Stimulated activated naive CD8-positive, alpha-beta T cell treated with anti-CD3 and anti-CD28 coated beads, Interleukin-15, Interleukin-2, amounts not matched to agents 100 ng/mL and 50 ng/mL, for 24 hours (primary cell): ENCODE data around the gene SAMD11.
"Not testable (repeated sequence)": the region's sequence is repeated elsewhere in the genome, so short reads cannot be mapped to it uniquely, and the experiment has no call there.

ENCODE experiments used
- H3K27ac Mint-ChIP-seq: one replicate; pipeline ENCODE4 v1.8.0; 2021; ENCODE audit warnings: mild to moderate bottlenecking, mixed read lengths
- H3K27me3 Mint-ChIP-seq: one replicate; pipeline ENCODE4 v1.8.0; 2021; ENCODE audit warnings: mixed read lengths
- H3K36me3 Mint-ChIP-seq: one replicate; pipeline ENCODE4 v1.8.0; 2021; ENCODE audit warnings: low read depth, mixed read lengths
- H3K4me1 Mint-ChIP-seq: one replicate; pipeline ENCODE4 v1.8.0; 2021; ENCODE audit warnings: low read depth, mixed read lengths
- H3K4me3 Mint-ChIP-seq: one replicate; pipeline ENCODE4 v1.8.0; 2021; ENCODE audit warnings: mild to moderate bottlenecking, mixed read lengths
- H3K9me3 Mint-ChIP-seq: one replicate; pipeline ENCODE4 v1.8.0; 2021; ENCODE audit warnings: mixed read lengths

Gene SAMD11, protein sequence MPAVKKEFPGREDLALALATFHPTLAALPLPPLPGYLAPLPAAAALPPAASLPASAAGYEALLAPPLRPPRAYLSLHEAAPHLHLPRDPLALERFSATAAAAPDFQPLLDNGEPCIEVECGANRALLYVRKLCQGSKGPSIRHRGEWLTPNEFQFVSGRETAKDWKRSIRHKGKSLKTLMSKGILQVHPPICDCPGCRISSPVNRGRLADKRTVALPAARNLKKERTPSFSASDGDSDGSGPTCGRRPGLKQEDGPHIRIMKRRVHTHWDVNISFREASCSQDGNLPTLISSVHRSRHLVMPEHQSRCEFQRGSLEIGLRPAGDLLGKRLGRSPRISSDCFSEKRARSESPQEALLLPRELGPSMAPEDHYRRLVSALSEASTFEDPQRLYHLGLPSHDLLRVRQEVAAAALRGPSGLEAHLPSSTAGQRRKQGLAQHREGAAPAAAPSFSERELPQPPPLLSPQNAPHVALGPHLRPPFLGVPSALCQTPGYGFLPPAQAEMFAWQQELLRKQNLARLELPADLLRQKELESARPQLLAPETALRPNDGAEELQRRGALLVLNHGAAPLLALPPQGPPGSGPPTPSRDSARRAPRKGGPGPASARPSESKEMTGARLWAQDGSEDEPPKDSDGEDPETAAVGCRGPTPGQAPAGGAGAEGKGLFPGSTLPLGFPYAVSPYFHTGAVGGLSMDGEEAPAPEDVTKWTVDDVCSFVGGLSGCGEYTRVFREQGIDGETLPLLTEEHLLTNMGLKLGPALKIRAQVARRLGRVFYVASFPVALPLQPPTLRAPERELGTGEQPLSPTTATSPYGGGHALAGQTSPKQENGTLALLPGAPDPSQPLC

DNA sequence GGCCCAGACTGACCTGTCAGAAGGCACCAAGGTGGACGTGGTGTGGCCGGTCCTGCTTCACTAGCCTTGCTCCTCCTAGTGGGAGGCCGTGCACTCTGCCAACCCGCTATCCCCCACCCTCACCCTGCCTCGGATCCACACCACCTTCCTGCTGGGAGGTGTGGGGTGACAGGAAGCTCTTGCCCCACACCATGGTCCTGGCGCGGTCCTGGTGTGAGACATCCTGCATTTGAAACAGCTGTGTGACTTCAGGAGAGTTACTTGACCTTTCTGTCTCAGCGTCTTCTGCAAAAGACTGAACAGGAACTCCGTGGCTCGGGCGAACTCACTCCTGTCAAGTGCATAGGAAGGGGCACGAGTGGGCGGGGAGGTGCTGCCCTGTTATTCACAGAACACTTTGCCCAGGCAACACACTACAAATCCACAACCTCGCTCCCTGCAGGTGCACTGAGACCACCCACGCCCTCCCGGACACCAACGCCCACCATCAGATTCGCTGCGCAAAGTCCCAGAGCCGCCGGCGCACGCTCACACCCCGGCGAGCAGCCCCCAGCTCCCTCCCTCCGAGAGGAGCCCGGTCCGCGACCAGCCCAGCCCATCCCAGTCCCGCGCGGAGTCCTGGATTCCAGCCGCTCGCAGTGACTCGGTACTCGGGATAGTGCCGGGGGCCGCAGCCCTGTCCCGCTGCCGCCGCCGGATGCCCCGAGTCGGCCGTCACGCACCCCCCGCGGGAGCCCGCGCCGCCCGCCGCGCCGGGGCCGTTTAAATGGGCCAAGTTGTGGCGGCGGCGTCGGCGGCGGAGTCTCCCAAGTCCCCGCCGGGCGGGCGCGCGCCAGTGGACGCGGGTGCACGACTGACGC, at the start of gene SAMD11:
TSS of gene SAMD11 (plus strand) at position 793 of the 860 bp plus-strand sequence. CDS start 509 bp downstream, outside the sequence.
- peak within 1 kb of the TSS; percentile 78 for H3K4me3 Mint-ChIP-seq
- H3K4me1 Mint-ChIP-seq = peaks cover 15% of the 10 kb centered on the region
- no peaks in the 10 kb centered on the region for H3K9me3 Mint-ChIP-seq
- H3K27me3 Mint-ChIP-seq = peaks cover 57% of the 10 kb centered on the region
- no peak within 1 kb of the TSS for H3K27ac Mint-ChIP-seq
- no peaks in the 10 kb centered on the region for H3K36me3 Mint-ChIP-seq

DNA sequence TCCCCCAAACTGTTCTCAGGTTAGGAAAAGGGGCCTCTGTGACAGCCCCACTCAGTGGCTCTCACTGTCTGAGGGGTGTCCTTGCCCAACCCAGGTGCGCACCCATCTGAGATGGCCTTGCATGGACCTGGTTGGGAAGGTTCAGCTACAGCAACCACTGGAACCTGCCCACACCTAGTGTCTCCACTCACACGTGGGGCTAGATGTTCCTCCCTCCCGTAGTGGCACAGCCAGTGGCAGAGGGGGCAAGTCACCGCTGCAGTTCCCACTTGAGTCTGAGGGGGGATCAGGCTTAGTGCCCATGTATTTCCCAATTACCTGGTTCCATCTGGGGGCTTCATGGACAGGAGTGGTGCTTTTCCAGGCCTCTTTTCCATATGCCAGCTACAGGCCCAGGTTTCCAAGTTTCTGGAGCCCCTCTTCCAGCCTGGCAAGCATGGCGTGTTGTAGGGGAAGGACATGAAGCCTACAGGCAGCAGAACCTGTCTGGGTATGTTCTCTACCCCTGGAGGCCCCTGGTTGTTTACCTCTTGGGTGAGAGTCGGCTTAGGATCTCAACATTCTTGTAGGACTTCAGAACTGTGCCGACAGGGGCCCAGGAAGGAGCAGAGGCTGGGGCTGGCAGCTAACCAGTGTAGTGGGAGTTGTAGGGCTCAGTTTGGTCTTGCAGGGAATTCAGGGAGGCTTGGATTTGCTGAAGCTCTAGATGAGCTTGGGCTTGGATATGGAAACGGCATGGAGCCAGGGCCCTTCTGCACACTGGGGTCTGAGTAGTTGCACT, 47.1 kb upstream of the SAMD11 start:
- H3K9me3 Mint-ChIP-seq, H3K36me3 Mint-ChIP-seq, H3K27me3 Mint-ChIP-seq, H3K4me1 Mint-ChIP-seq, H3K4me3 Mint-ChIP-seq: not testable (repeated sequence)
- H3K27ac Mint-ChIP-seq = peak overlapping the region; percentile 55

DNA sequence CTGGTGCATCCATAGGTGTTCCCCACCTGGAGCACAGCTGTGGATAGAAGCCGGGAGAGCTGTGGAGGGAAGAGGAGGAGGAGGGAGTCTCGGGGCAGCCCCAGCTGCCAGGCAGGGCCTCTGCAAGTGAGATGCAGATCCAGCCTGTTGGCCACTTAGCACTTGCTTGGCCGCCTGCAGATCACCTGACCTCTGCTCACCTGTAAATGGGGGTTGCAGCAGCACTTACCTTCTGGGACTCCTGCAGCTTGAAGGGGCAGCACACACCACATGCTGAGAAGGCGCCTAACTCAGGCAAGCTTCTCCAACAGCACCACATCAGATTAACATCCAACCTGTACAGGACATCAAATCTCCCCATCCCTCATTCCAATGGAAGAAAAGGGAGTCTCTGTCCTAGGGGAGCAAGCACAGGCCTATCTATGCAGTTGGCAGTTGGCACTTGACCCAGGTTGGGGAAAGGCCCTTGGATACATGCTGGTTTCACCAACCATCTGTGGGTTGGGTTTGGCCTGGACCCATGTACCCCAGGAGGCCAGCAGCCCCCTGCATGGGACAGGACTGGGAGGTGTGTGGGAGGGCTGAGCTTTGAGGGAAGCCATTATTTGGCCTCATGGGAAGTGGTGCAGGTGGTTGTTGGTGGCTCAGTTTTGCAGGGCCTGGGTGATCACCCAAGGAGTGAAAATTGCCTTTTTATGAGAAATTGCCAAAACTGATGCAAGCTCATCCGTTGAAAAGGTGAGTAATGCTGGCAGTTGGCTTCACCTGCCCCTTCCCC, 46.3 kb upstream of the SAMD11 start:
- H3K27me3 Mint-ChIP-seq, H3K4me3 Mint-ChIP-seq, H3K27ac Mint-ChIP-seq, H3K9me3 Mint-ChIP-seq, H3K4me1 Mint-ChIP-seq, H3K36me3 Mint-ChIP-seq: not testable (repeated sequence)

DNA sequence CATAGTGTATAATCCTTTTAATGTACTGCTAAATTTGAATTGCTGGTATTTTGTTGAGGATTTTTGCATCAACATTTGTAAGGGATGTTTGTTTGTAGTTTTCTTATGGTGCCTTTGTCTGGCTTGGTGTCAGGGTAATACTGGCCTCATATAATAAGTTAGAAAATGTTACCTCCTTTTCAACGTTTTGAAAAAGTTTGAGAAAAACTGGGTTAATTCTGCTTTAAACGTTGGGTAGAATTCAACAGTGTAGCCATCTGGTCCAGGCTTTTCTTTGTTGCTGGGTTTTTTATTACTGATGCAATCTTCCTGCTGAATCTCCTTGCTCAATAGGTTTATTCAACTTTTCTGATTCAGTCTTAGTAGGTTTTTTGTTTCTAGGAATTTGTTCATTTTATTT, 43.2 kb upstream of the SAMD11 start:
- H3K4me3 Mint-ChIP-seq, H3K9me3 Mint-ChIP-seq, H3K4me1 Mint-ChIP-seq, H3K36me3 Mint-ChIP-seq, H3K27ac Mint-ChIP-seq: not testable (repeated sequence)
- H3K27me3 Mint-ChIP-seq = peaks cover 31% of the 10 kb centered on the region

DNA sequence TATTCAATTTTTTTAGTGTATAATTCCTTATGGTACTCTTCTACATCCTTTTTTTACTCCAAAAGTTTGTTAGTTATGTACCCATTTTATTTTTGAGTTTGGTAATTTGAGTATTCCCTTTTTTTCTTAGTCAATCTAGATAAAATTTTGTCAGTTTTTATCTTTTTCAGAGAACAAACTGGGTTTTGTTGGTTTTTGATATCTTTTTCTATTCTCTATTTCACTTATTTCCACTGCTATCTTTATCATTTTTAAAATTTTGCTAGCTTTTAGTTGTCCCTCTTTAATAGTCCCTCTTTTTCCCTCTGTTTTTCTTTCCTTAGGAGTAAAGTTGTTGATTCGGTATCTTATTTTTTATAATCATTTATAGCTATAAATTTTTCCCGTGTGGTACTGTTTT, 42.8 kb upstream of the SAMD11 start:
- H3K4me3 Mint-ChIP-seq, H3K27ac Mint-ChIP-seq, H3K36me3 Mint-ChIP-seq, H3K4me1 Mint-ChIP-seq, H3K9me3 Mint-ChIP-seq: not testable (repeated sequence)
- peaks cover 34% of the 10 kb centered on the region for H3K27me3 Mint-ChIP-seq

DNA sequence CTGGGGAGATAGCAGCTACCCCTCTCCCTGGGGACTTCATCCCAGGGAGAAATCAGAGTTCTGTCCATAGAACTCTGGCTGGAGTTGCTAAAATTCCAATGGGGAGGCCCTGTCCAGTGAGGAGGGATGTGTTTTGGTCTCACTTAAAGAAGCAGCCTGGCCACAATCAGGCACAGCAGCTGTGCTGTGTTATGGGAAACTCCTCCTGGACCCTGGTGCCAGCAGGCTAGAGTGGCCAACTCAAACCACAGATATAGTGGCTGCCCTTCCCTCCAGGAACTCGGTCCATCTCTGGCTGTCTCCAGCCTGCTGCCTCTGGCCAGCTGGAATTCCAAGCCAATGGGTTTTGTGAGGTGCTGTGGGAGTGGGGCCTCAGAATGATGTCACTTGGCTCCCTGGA, 37.4 kb upstream of the SAMD11 start:
- no peaks in the 10 kb centered on the region for H3K36me3 Mint-ChIP-seq
- H3K27me3 Mint-ChIP-seq = peaks cover 59% of the 10 kb centered on the region
- H3K4me1 Mint-ChIP-seq = peaks cover 9% of the 10 kb centered on the region
- H3K27ac Mint-ChIP-seq = no peak overlapping the region
- no peak overlapping the region for H3K4me3 Mint-ChIP-seq
- H3K9me3 Mint-ChIP-seq = no peaks in the 10 kb centered on the region

DNA sequence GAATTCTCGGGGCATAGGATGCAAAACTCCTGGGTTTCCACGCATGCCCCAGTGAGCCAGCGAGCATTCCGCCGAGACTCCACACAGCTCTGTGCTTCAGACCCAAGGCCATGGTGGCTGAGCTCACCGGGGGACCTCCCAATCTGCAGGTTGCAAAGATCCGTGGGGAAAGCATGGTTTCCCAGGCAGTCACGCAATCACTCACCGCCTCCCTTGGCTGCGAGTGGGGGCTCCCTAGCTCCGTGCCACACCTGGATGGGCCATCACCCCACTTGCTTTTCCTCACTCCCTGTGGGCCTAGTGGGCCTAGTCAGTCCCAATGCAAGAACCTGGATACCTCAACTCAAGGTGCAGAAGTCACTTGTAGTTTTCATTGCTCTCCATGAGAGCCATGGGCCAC, 37.0 kb upstream of the SAMD11 start:
- no peak overlapping the region for H3K4me3 Mint-ChIP-seq
- no peak overlapping the region for H3K27ac Mint-ChIP-seq
- H3K27me3 Mint-ChIP-seq = peaks cover 59% of the 10 kb centered on the region
- H3K9me3 Mint-ChIP-seq = no peaks in the 10 kb centered on the region
- H3K36me3 Mint-ChIP-seq = no peaks in the 10 kb centered on the region
- H3K4me1 Mint-ChIP-seq = peaks cover 9% of the 10 kb centered on the region

DNA sequence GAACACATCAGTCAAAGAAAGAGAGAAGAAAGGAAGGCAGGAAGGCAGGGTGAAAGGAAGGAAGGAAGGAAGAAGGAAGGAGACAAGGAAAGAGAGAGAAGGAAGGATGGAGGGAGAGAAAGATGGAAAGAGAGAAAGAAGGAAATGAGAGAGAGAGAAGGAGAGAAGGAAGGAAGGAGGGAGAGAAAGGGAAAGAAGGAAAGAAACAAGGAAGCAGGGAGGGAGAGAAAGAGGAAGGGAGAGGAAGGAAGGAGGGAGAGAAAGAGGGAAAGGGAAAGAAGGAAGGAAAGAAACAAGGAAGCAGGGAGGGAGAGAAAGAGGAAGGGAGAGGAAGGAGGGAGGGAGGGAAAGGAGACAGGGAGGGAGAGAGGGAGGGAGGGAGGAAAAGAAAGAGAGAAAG, 35.4 kb upstream of the SAMD11 start:
- Mint-ChIP-seq H3K36me3 (no peaks in the 10 kb centered on the region), H3K4me3 (no peak overlapping the region), H3K9me3 (no peaks in the 10 kb centered on the region), H3K27ac (no peak overlapping the region), H3K4me1 (peaks cover 9% of the 10 kb centered on the region), H3K27me3 (peaks cover 54% of the 10 kb centered on the region)

DNA sequence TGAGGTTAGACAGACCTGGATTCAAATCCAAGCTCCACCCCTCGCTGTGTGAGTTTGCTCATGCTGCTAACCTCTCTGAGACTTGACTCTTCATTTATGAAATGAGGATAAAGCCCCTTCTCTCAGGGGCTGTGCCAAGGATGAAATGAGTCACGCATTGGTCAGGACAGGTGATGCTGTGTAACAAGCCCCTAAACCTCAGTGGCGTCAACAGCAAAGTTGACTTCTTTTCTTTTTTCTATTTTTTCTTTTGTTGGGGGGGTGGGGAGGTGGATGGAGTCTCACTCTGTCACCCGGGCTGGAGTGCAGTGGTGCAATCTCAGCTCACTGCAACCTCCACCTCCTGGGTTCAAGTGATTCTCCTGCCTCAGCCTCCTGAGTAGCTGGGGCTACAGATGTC, 33.9 kb upstream of the SAMD11 start:
- H3K36me3 Mint-ChIP-seq, H3K27ac Mint-ChIP-seq, H3K4me1 Mint-ChIP-seq, H3K4me3 Mint-ChIP-seq, H3K9me3 Mint-ChIP-seq: not testable (repeated sequence)
- H3K27me3 Mint-ChIP-seq = peaks cover 47% of the 10 kb centered on the region

DNA sequence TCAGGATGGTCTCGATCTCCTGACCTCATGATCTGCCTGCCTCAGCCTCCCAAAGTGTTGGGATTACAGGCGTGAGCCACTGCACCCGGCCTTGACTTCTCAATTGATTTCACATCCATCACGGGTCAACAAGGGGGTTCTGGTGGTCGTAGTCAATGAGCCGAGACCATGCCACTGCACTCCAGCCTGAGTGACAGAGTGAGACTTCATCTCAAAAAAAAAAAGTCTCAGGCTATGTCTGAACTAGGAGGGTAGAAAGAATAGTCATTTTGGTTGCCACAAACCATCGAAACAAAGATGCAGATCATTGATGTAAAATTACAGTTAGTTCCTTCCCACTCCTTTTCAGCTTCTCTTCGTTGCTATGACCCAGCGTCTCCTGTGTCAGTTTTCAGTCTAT, 33.5 kb upstream of the SAMD11 start:
- H3K36me3 Mint-ChIP-seq, H3K27ac Mint-ChIP-seq, H3K4me1 Mint-ChIP-seq, H3K9me3 Mint-ChIP-seq, H3K4me3 Mint-ChIP-seq: not testable (repeated sequence)
- peaks cover 46% of the 10 kb centered on the region for H3K27me3 Mint-ChIP-seq

DNA sequence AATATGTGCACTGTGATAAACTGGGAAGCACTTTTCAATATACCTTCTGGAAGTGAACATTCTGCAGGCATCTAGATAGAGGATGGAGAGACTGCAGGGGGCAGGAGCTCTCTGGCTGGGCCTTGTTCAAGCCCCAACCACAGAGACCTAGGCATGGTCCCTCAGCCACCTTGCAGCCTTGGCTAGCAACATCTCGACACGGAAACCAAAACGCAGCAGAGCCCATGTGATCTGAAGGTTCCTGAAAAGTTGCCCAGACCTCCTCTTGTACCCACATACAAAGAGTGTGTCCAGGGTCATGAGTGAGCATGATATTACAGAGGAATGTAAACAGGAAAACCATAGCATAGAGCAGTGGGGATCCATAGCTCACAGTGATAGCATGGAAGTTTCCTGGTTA, 33.1 kb upstream of the SAMD11 start:
- peaks cover 47% of the 10 kb centered on the region for H3K27me3 Mint-ChIP-seq
- no peaks in the 10 kb centered on the region for H3K36me3 Mint-ChIP-seq
- no peak overlapping the region for H3K4me3 Mint-ChIP-seq
- no peak overlapping the region for H3K27ac Mint-ChIP-seq
- H3K9me3 Mint-ChIP-seq = no peaks in the 10 kb centered on the region
- H3K4me1 Mint-ChIP-seq = peaks cover 9% of the 10 kb centered on the region

DNA sequence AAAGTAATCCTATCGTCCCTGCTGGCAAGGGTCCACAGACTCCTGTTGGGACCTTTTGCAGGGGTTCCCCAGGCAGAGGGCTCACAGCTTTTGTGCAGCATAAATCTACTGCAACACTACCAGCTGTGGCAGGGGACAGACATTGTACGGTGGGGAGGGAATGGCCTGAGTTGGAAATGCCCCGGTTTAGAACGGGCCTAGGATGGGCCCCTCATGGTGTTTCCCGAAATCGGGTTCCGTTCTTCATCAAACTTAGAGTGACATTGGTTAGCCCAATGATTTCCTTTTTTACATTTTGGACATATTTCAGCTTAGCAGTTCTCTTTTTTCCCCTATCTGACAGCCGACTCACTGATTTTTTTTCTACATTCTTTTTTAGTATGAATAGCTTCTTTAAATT, 26.5 kb upstream of the SAMD11 start:
- Mint-ChIP-seq H3K4me3 (no peak overlapping the region), H3K36me3 (peaks cover 5% of the 10 kb centered on the region), H3K9me3 (peaks cover 8% of the 10 kb centered on the region), H3K27me3 (peaks cover 70% of the 10 kb centered on the region), H3K27ac (no peak overlapping the region), H3K4me1 (peaks cover 10% of the 10 kb centered on the region)

DNA sequence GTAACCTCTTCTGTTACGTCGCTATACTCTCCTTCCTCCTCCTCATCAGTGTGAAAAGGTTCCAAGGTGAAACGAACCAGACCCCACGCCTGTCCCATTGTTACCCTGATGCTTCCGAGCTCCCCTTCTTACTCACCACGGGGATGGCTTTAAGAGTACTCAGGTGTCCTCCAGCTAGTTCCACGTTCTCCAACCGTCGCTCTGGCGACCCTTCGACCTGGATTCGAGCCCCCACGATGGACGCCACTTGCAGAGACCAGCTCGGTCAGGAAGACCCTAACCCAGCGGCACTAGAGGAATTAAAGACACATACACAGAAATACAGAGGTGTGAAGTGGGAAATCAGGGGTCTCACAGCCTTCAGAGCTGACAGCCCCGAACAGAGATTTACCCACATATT, 25.8 kb upstream of the SAMD11 start:
- peaks cover 71% of the 10 kb centered on the region for H3K27me3 Mint-ChIP-seq
- not testable (repeated sequence) for H3K9me3 Mint-ChIP-seq, H3K4me3 Mint-ChIP-seq, H3K27ac Mint-ChIP-seq, H3K36me3 Mint-ChIP-seq
- H3K4me1 Mint-ChIP-seq = peaks cover 10% of the 10 kb centered on the region
